A673 (cell line): ENCODE measurements around the gene SHISA3.

Experiments
- CTCF ChIP-seq: fragments of 300-800, 200-600 bp; sonication (generic); conservative IDR thresholded peaks from 2 replicates; pipeline ENCODE4 v1.5.1; 2017; ENCODE audit warnings: low read depth, mild to moderate bottlenecking, antibody characterized with exemption, low read length, moderate library complexity, mixed read lengths
- EZH2 ChIP-seq: fragments of 200-600 bp; sonication (generic); IDR thresholded peaks from 2 replicates; pipeline ENCODE4 v1.6.1; 2017; ENCODE audit warnings: borderline replicate concordance, low read depth, mild to moderate bottlenecking, mixed read lengths, antibody characterized with exemption, low read length; ENCODE audit not compliant: poor library complexity, severe bottlenecking

DNA sequence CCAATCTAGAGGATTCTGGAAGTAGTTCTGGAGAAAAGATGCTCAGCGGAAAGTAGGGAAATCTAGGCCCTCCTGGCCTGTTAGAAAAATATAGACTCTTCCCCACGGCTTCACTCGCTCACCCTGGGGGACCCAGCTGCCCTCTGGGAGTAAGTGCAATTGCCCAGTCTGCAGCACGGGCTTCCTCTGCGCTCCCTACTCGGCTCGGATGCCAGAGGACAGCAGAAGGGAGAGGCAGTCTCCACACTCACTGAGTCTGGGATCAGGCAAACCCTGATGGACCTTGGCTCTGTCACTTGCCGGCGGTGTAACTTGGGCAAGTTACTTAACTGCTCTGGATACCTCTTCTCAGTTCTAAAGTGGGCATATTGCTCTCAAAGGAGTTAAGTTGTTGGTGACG is 2.1 kb downstream of the SHISA3 start:
- TF ChIP-seq CTCF (no peak), EZH2 (no peak)
